PC-3 (cell line): ENCODE data around the gene ZNF277. TPM values are rescaled to one million over a fixed set of nuclear protein-coding genes. Genes with fewer than 3 reads are reported as not detected.
A peak's percentile ranks its signal among the peaks of the same experiment; 100 is the strongest.

Experiments
- ATAC-seq: fragments of 200-7000 bp; cut with Tn5 transposase; 2 replicates; pipeline ENCODE4 v1.9.1; 2020; ENCODE audit warnings: mild to moderate bottlenecking, moderate library complexity
- BruUV-seq: library from RNA; stranded (reverse); fragments of 400-500 nt; replicated peaks from 2 replicates; lab custom pipeline; 2021; lab: Mats Ljungman, UMichigan
- CTCF ChIA-PET: fragments of 300-600 bp; sonication (Branson Sonifier 250); formaldehyde crosslinking; loops from one replicate; lab custom pipeline; 2022; ENCODE audit warnings: antibody characterized with exemption; lab: Charles Lee
- POLR2A ChIA-PET: fragments of 300-600 bp; sonication (Branson Sonifier 250); formaldehyde crosslinking; loops from one replicate; lab custom pipeline; 2022; ENCODE audit warnings: antibody characterized with exemption; ENCODE audit not compliant: unreplicated experiment; lab: Charles Lee
- DNase-seq: peaks from one replicate; pipeline ENCODE4 v3.0.0-alpha.2; 2015
- H2AFZ ChIP-seq: fragments of 300-600 bp; sonication (generic); 2 replicates; pipeline ENCODE4 v1.6.0; 2016; ENCODE audit warnings: antibody characterized with exemption, low read length
- H3F3A ChIP-seq: fragments of 300-600 bp; sonication (generic); one replicate; pipeline ENCODE4 v1.6.0; 2017; ENCODE audit warnings: antibody characterized with exemption, low read length, control low read depth, mild to moderate bottlenecking; ENCODE audit not compliant: unreplicated experiment
- H3K27ac ChIP-seq: fragments of 300-600 bp; sonication (generic); 2 replicates; pipeline ENCODE4 v1.5.1; 2016; ENCODE audit warnings: mild to moderate bottlenecking, low read length
- H3K27me3 ChIP-seq: fragments of 300-600 bp; sonication (generic); 2 replicates; pipeline ENCODE4 v1.6.1; 2016; ENCODE audit warnings: low read length, mixed read lengths
- H3K36me3 ChIP-seq: fragments of 300-600 bp; sonication (generic); 2 replicates; pipeline ENCODE4 v1.6.1; 2016; ENCODE audit warnings: low read depth, mixed run types, low read length, mixed read lengths
- H3K4me1 ChIP-seq: fragments of 300-600 bp; sonication (generic); 2 replicates; pipeline ENCODE4 v1.5.1; 2016; ENCODE audit warnings: low read length; ENCODE audit not compliant: insufficient read depth
- H3K4me2 ChIP-seq: fragments of 300-600 bp; sonication (generic); 2 replicates; pipeline ENCODE4 v1.6.0; 2016; ENCODE audit warnings: low read length
- H3K4me3 ChIP-seq: fragments of 300-600 bp; sonication (generic); 2 replicates; pipeline ENCODE4 v1.5.1; 2016; ENCODE audit warnings: mild to moderate bottlenecking, low read length, mixed read lengths
- H3K79me2 ChIP-seq: fragments of 300-600 bp; sonication (generic); 2 replicates; pipeline ENCODE4 v1.6.1; 2017; ENCODE audit warnings: low read length, mixed read lengths
- H3K9ac ChIP-seq: fragments of 300-600 bp; sonication (generic); 2 replicates; pipeline ENCODE4 v1.6.0; 2016; ENCODE audit warnings: mild to moderate bottlenecking, low read length
- H3K9me2 ChIP-seq: fragments of 300-600 bp; sonication (generic); replicated peaks from 2 replicates; pipeline ENCODE4 v1.6.1; 2016; ENCODE audit warnings: mixed run types, low read length, mixed read lengths
- H3K9me3 ChIP-seq: fragments of 300-600 bp; sonication (generic); 2 replicates; pipeline ENCODE4 v1.6.1; 2016; ENCODE audit warnings: low read length, mixed read lengths
- H4K20me1 ChIP-seq: fragments of 300-600 bp; sonication (generic); 2 replicates; pipeline ENCODE4 v1.6.1; 2016; ENCODE audit warnings: low read length, mixed read lengths
- CTCF ChIP-seq: fragments of 300-600 bp; sonication (generic); conservative IDR thresholded peaks from 2 replicates; pipeline ENCODE4 v1.5.1; 2017; ENCODE audit warnings: antibody characterized with exemption, low read depth, mild to moderate bottlenecking, low read length
- EZH2 ChIP-seq: fragments of 300-600 bp; sonication (generic); IDR thresholded peaks from one replicate; pipeline ENCODE4 v1.6.1; 2017; ENCODE audit warnings: antibody characterized with exemption, mild to moderate bottlenecking, low read length; ENCODE audit not compliant: unreplicated experiment
- EZH2phosphoT487 ChIP-seq: fragments of 300-600 bp; sonication (generic); IDR thresholded peaks from 2 replicates; pipeline ENCODE4 v1.6.1; 2018; ENCODE audit warnings: mild to moderate bottlenecking, antibody characterized with exemption, low read length, borderline replicate concordance
- intact Hi-C: fragments of 100-400 bp; cut with micrococcal nuclease; formaldehyde crosslinking; loops from 2 replicates; pipeline ENCODE4 v1.9.0; 2023
- total RNA-seq: library from RNA; depleted of rRNA; stranded (reverse); fragments of >200 nt; gene quantifications from 2 replicates; pipeline ENCODE4 v1.2.3, GENCODE V29; 2014

Gene ZNF277
- total RNA-seq, 1 experiment from 2014 or later, result 14.0 TPM

DNA sequence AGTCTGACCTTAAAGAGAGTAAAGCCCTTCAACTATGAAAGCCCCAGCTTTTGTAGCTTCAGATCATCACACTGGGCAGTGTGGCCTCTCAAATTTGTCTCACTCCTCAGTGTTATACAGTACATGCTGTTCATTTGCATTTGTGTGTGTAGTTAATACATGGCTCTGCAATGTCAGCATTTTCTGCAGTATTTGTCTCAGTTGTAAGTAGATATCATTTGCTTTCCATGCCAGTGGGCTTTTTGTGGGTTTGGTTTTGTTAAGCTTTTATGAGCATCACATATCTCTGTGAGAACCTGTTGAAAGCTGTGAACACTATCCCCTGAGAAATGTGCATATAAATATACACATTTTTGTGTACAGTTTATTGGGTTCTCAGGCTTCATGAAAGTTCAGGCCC, 57.0 kb downstream of the ZNF277 start:
- BruUV-seq, result no TSS peak
- TF ChIP-seq EZH2phosphoT487 (no peak), EZH2 (no peak)
- Histone ChIP-seq H3K4me3 (no peak overlapping the region), H2AFZ (no peak overlapping the region), H3K4me2 (no peak overlapping the region), H3K27ac (no peak overlapping the region), H3K9me3 (no peaks in the 10 kb centered on the region), H4K20me1 (no peaks in the 10 kb centered on the region), H3K4me1 (peaks cover 13% of the 10 kb centered on the region), H3F3A (no peaks in the 10 kb centered on the region), H3K79me2 (no peaks in the 10 kb centered on the region), H3K36me3 (no peaks in the 10 kb centered on the region), H3K27me3 (no peaks in the 10 kb centered on the region), H3K9ac (no peak overlapping the region), H3K9me2 (no peaks in the 10 kb centered on the region)
- DNase-seq, result no peak
- POLR2A ChIA-PET, result no interaction called here
- intact Hi-C loops, result loop anchor here (2.0 kb wide), 1 partner anchor 23 kb away; no protein-coding TSS in a partner anchor
- CTCF ChIA-PET, result no interaction called here
- ATAC-seq, result no peak

GRCh38 chr7:112266141-112266540, 59.6 kb downstream of the ZNF277 start:
- no peak overlapping the region for H3K4me2 ChIP-seq
- no peaks in the 10 kb centered on the region for H3K9me3 ChIP-seq
- DNase-seq, result no peak
- no TSS peak for BruUV-seq
- no peak overlapping the region for H3K4me3 ChIP-seq
- no peak for TF ChIP-seq EZH2phosphoT487
- no peak for TF ChIP-seq EZH2
- no peak for TF ChIP-seq CTCF
- no peak for ATAC-seq
- no peak overlapping the region for H3K9ac ChIP-seq
- peaks cover 13% of the 10 kb centered on the region for H3K4me1 ChIP-seq
- H3K9me2 ChIP-seq, result no peaks in the 10 kb centered on the region
- no peak overlapping the region for H2AFZ ChIP-seq
- H3K79me2 ChIP-seq, result no peaks in the 10 kb centered on the region
- H3K27me3 ChIP-seq, result no peaks in the 10 kb centered on the region
- no peaks in the 10 kb centered on the region for H3K36me3 ChIP-seq
- no peaks in the 10 kb centered on the region for H3F3A ChIP-seq
- CTCF ChIA-PET, result no interaction called here
- H3K27ac ChIP-seq, result no peak overlapping the region
- H4K20me1 ChIP-seq, result no peaks in the 10 kb centered on the region
- POLR2A ChIA-PET, result no interaction called here
- intact Hi-C loops, result no loop called here

DNA sequence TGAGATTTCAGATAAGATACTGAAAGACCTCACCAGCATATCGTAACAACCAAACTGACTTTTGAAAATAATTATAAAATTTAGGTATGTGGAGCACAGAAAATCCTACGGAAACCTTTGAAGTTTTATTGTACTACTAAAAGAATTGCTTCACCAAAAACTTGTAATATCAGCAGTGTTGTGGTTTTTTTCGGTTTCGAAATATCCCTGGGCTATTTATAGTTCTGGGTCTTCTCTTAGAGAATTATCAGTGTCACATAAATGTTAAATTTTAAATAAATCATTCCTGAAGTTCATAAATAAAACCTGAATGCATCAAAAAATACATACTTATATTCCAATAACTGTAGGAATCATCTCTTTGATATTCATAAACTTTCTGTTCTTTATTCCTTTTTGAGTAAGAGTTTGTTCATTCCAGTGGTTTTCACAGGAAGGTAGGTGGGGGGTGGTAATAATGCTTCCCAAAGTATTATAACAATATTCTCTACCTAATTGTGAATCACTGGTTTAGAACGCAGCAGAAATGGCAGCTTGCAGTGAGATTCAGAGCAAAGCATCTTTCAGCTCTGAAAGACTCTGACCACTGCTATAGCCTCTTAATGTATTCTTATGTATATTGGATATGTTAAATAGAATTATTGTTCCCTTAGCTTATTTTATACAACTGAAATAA, 60.2 kb downstream of the ZNF277 start:
- intact Hi-C loops, result no loop called here
- Histone ChIP-seq H3K9me3 (no peaks in the 10 kb centered on the region), H3K4me2 (0 out of 2 replicates have a peak overlapping the region, but pooled peaks have one; percentile 1), H3K4me3 (no peak overlapping the region), H4K20me1 (no peaks in the 10 kb centered on the region), H3F3A (no peaks in the 10 kb centered on the region), H3K36me3 (no peaks in the 10 kb centered on the region), H3K4me1 (peaks cover 13% of the 10 kb centered on the region), H3K27ac (no peak overlapping the region), H2AFZ (no peak overlapping the region), H3K79me2 (no peaks in the 10 kb centered on the region), H3K9ac (no peak overlapping the region), H3K9me2 (no peaks in the 10 kb centered on the region), H3K27me3 (no peaks in the 10 kb centered on the region)
- ChIA-PET POLR2A (no interaction called here), CTCF (no interaction called here)
- ATAC-seq, result no peak
- TF ChIP-seq CTCF, result no peak
- TF ChIP-seq EZH2phosphoT487, result no peak
- no peak for TF ChIP-seq EZH2
- BruUV-seq, result no TSS peak
- DNase-seq, result peak; percentile 40
